Testis (tissue), 2 donors: Measurements from ENCODE around the gene MAP1B.

Experiments used
- POLR2A ChIP-seq: fragments of 450-650 bp; IDR thresholded peaks from one replicate; pipeline ENCODE4 v1.6.1; 2017; ENCODE audit warnings: antibody characterized with exemption, mild to moderate bottlenecking, moderate library complexity
- TF ChIP-seq, protein P1 (sequence below), 3 experiments: fragments of 450-650 bp in 2 of 3; fragments of 200-600 bp in 1 of 3; sonication (generic) in 1 of 3; IDR thresholded peaks; one replicate each; pipeline ENCODE4 v1.5.1; 2016 to 2019; ENCODE audit warnings: antibody characterized with exemption in 3 of 3, mild to moderate bottlenecking in 2 of 3, moderate library complexity in 1 of 3

DNA sequence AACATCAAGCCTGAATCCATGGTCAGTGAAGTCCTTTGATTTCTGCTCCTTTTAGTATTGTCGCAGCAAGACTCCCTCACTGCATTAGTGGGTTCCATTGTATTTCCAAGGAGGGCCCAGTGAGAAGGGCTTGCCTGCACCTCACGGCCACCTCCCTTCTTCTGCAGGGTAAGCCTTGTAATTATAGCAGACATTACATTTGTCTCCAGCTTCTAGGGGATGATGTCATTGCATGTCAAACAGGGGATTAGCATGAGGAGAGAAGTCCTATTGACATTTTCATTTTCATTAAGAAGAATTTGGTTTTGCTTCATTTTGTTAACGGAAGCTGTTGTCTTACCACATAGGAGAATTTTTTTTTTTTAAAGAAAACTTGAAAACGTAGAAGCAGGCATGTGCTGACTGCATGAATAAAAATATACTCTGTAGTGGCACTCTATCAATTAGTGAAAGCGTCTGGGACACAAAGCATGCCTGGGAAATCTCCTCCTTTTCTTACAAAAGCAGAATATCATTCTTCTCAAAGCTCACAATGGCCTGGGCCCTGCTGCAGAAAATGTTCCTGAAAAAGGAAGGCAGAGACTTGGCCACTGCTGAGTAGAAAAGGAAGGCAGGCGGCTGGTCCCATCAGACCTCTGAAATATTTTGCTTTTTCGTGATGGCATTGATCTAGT, 27.1 kb downstream of the MAP1B start:
- TF ChIP-seq, protein P1, sequence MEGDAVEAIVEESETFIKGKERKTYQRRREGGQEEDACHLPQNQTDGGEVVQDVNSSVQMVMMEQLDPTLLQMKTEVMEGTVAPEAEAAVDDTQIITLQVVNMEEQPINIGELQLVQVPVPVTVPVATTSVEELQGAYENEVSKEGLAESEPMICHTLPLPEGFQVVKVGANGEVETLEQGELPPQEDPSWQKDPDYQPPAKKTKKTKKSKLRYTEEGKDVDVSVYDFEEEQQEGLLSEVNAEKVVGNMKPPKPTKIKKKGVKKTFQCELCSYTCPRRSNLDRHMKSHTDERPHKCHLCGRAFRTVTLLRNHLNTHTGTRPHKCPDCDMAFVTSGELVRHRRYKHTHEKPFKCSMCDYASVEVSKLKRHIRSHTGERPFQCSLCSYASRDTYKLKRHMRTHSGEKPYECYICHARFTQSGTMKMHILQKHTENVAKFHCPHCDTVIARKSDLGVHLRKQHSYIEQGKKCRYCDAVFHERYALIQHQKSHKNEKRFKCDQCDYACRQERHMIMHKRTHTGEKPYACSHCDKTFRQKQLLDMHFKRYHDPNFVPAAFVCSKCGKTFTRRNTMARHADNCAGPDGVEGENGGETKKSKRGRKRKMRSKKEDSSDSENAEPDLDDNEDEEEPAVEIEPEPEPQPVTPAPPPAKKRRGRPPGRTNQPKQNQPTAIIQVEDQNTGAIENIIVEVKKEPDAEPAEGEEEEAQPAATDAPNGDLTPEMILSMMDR (IDR thresholded peaks at IDR 0.05): no peak
- TF ChIP-seq POLR2A: no peak
